C4-2B (cell line): ENCODE results near the gene NHLRC2.

Experiments used
- H3K27ac ChIP-seq: fragments of 450-650 bp; 2 replicates; pipeline ENCODE4 v1.5.1; 2017
- ZFX ChIP-seq: fragments of 450-650 bp; IDR thresholded peaks from 2 replicates; pipeline ENCODE4 v1.6.1; 2017
- TF ChIP-seq, protein P1 (sequence below): fragments of 450-650 bp; conservative IDR thresholded peaks from 2 replicates; pipeline ENCODE4 v1.5.1; 2017; ENCODE audit warnings: mild to moderate bottlenecking

The NHLRC2 gene

DNA sequence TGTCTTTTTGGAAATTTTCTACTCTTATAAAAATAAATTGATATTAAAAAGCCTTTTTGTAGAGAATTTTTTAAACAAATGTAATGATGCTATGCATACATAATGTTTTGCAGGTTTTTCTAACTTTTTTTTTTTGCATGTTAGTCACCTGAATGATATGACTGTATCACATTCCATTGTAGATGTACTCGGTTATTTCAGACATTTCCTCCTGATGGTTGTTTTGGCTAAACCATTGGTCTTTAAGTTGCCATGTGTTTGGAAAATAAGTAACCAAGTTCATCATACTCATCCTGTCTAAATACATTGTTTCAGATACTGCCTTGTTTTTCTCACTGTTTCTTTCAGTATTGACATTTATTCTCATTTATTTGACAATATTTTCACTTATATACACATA is 25.8 kb downstream of the NHLRC2 start:
- TF ChIP-seq, protein P1, sequence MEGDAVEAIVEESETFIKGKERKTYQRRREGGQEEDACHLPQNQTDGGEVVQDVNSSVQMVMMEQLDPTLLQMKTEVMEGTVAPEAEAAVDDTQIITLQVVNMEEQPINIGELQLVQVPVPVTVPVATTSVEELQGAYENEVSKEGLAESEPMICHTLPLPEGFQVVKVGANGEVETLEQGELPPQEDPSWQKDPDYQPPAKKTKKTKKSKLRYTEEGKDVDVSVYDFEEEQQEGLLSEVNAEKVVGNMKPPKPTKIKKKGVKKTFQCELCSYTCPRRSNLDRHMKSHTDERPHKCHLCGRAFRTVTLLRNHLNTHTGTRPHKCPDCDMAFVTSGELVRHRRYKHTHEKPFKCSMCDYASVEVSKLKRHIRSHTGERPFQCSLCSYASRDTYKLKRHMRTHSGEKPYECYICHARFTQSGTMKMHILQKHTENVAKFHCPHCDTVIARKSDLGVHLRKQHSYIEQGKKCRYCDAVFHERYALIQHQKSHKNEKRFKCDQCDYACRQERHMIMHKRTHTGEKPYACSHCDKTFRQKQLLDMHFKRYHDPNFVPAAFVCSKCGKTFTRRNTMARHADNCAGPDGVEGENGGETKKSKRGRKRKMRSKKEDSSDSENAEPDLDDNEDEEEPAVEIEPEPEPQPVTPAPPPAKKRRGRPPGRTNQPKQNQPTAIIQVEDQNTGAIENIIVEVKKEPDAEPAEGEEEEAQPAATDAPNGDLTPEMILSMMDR = no peak
- TF ChIP-seq ZFX = no peak
- no peak overlapping the region for H3K27ac ChIP-seq

DNA sequence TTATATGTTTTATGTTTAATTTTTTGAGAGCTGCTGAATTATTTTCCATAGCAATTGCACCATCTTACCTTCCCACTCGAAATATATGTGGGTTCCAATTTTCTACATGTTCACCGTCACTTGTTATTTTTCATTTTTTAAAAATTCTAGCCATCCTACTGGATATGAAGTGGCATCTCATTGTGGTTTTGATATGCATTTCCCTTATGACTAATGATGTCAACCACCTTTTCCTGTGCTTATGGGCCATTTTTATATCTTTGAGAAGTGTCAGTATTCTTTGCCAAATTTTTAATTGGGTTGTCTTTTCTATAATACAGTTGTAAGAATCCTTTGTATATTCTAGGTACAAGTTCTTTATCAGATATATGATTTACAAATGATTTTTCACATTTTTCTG is 27.8 kb downstream of the NHLRC2 start:
- H3K27ac ChIP-seq = no peak overlapping the region
- TF ChIP-seq, protein P1 = no peak
- TF ChIP-seq ZFX = no peak

- TF ChIP-seq ZFX = no peak
- TF ChIP-seq, protein P1 = no peak
- no peak overlapping the region for H3K27ac ChIP-seq
These were observed 35.5 kb downstream of the NHLRC2 start for GRCh38 chr10:113889911-113890310.

- H3K27ac ChIP-seq = no peak overlapping the region
- TF ChIP-seq, protein P1 = no peak
- TF ChIP-seq ZFX = no peak
These were observed 36.3 kb downstream of the NHLRC2 start for GRCh38 chr10:113890769-113891168.

DNA sequence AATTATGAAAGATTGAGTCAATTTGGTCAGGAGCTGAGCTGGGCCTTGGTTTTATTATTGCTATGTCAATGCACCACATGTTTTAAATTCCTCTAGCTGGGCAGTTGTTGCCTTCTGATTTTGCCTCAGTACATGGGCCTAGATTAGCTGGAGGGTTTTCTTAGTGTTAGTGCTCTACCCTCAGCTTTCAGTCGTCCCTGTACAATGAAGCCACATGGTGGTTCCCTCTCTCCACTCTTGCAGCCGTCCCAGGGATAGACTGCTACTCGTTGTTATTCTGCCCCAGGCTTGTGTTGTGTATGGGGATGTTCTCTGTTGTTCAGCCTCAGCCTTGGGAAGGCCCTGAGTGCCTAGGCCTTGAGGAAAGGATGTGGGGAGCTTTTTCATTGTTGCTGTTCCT is 37.0 kb downstream of the NHLRC2 start:
- no peak for TF ChIP-seq ZFX
- TF ChIP-seq, protein P1 = no peak
- H3K27ac ChIP-seq = no peak overlapping the region

- no peak for TF ChIP-seq ZFX
- TF ChIP-seq, protein P1 = no peak
- no peak overlapping the region for H3K27ac ChIP-seq
These were observed 39.1 kb downstream of the NHLRC2 start for GRCh38 chr10:113893570-113893969.

GRCh38 chr10:113894581-113894980 is 40.1 kb downstream of the NHLRC2 start:
- TF ChIP-seq, protein P1 = no peak
- TF ChIP-seq ZFX = no peak
- no peak overlapping the region for H3K27ac ChIP-seq
